ENCODE measurements around the gene PILRB.

Gene PILRB

GRCh38 chr7:100352984-100353684 is 4.8 kb upstream of the PILRB start:
- TF ChIP-seq CTCF (IDR thresholded peaks at IDR 0.05; ENCODE audit: borderline replicate concordance, insufficient read depth, low read depth, low read length) = no peak
- no peak overlapping the region for H3K4me3 ChIP-seq (ENCODE audit: low read depth, low read length)

- TF ChIP-seq CTCF (IDR thresholded peaks at IDR 0.05; ENCODE audit: borderline replicate concordance, insufficient read depth, low read depth, low read length) = no peak
- H3K4me3 ChIP-seq (ENCODE audit: low read depth, low read length) = no peak overlapping the region
Measured at GRCh38 chr7:100353685-100354330, 4.1 kb upstream of the PILRB start.

GRCh38 chr7:100356416-100357068 is 1.4 kb upstream of the PILRB start:
- no peak overlapping the region for H3K4me3 ChIP-seq (ENCODE audit: low read depth, low read length)
- TF ChIP-seq CTCF (IDR thresholded peaks at IDR 0.05; ENCODE audit: borderline replicate concordance, insufficient read depth, low read depth, low read length) = no peak

- no peak for TF ChIP-seq CTCF (IDR thresholded peaks at IDR 0.05; ENCODE audit: borderline replicate concordance, insufficient read depth, low read depth, low read length)
- no peak overlapping the region for H3K4me3 ChIP-seq (ENCODE audit: low read depth, low read length)
Measured at GRCh38 chr7:100357131-100357561, 771 bp upstream of the PILRB start.

GRCh38 chr7:100358857-100359212 is 918 bp downstream of the PILRB start:
- no peak overlapping the region for H3K4me3 ChIP-seq (ENCODE audit: low read depth, low read length)
- TF ChIP-seq CTCF (IDR thresholded peaks at IDR 0.05; ENCODE audit: borderline replicate concordance, insufficient read depth, low read depth, low read length) = no peak

GRCh38 chr7:100360135-100360854 is 2.4 kb downstream of the PILRB start:
- TF ChIP-seq CTCF (IDR thresholded peaks at IDR 0.05; ENCODE audit: borderline replicate concordance, insufficient read depth, low read depth, low read length) = no peak
- H3K4me3 ChIP-seq (ENCODE audit: low read depth, low read length) = no peak overlapping the region

All from GM12875 (cell line).